ENCODE results near the gene STOML2.

Gene STOML2

DNA sequence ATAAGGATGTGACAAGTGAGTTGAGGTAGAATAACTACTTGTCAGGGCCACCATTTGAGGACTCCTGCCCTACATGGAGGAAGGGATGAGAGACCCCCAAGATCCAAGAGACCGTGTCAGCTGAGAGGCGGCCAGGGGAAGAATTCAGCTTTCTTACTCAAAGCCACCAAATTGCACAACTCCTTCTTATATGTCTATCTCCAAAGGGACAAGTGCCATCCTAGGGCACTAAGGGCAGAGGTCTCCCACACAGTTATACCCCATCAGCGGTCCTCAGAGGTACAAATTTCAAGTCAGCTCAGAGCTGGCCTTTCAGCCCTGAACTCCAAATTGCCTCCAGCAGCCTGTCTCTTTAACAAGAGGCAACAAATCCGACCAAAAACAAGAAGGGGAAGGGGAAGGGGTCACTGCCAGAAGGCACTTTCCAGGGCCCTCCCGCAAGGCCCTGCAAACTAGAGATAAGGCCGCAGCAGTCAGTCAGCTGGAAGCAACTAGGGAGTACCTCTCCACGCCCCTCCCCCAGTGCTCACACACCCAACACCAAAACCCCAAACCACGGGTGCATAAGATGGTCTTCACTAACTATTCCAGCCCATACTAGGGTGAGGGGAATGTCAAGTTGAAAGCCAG, 6.1 kb upstream of the STOML2 start:
- in situ Hi-C loops (cut with MboI; ENCODE audit: low sequenced_read_pairs) = loop anchor here (25.0 kb wide), 1 partner anchor 447 kb away; the partner anchor contains the start of genes CCL27 and IL11RA

DNA sequence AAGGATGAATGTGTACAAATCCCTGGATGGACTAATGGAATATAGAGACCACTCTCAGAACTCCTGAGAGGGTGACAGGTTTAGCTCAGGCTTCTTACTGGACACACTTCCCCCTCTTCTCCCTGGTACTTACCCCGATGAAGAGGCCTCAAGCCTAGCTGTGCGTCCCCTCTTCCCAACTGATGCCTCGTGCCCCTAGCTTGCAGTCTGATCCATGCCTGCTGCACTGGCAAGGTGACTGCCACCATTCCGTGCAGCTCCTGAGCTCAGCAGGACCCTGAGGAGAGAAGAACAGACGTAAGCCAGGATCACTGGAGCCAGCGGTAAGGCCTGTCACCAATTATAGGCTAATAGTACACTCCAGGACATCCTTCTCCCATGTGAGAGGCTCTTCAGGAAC, 5.5 kb upstream of the STOML2 start:
- in situ Hi-C loops (cut with MboI; ENCODE audit: low sequenced_read_pairs) = loop anchor here (25.0 kb wide), 1 partner anchor 446 kb away; the partner anchor contains the start of genes CCL27 and IL11RA

DNA sequence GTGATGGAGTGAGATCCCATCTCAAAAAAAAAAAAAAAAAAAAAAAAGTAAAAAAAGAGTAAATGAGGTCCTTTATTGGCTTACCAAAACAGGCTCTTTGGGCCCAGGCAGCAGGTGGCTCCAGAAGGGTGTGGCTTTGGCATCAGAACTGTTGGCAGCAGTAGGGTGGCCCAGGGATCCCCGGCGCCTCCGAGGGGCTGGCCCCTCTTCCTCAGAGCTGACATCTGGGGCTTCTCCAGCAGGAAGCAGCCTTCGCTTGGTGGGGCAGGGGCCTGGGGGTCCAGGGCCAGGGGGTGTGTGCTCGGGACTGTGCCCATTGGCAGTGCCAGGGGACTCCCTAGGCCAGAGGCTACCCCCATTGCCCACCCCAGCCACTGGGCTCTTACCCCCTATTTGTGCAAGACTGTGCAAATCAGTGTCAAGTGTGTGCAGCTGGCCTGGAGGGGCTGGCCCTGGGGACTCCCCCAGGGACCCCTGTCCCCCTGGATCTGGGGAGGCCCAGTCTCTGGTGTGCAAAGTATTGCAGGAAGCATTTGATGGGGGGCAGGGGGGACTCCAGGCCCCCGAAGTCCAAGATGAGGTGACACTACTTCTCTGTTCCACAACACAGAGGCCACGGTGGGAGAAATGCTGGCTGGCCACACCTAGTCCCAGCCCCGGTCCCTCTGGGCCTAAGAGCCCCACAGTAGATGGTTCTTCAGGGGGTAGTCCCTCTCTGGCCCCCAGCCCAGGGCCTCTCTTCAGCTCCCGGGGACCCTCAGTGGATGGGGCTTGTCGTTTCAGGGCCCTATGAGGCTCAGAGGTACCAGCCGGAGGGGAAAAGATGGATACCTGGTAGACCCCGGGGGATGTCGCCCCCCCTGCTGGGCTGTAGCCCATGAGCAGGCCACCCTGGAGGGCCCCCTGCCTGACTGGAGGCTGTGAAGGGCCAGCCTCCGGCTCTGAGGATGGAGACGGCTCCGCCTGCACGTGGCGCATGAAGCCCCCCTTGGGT, 4.7 kb upstream of the STOML2 start:
- in situ Hi-C loops (cut with MboI; ENCODE audit: low sequenced_read_pairs) = loop anchor here (25.0 kb wide), 1 partner anchor 445 kb away; the partner anchor contains the start of genes CCL27 and IL11RA

DNA sequence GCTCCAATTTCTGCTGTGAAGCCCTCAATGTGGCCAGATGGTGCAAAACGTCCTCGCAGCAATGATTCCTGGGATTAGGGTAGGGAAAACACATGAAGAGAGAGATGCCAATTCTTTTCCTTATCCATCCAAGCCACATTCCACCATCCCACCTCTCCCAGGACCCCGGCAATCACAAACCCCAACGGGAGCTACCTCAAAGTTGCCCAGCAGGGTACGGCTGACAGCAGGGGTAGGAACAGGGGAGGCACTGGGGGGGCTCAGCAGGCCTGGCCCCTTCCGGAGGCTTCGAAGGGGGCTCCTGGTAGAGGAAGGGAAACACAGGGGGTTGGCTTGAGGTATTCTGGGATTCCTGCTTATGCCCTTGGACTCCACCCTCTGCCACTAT, 3.4 kb upstream of the STOML2 start:
- in situ Hi-C loops (cut with MboI; ENCODE audit: low sequenced_read_pairs) = loop anchor here (25.0 kb wide), 1 partner anchor 444 kb away; the partner anchor contains the start of genes CCL27 and IL11RA

DNA sequence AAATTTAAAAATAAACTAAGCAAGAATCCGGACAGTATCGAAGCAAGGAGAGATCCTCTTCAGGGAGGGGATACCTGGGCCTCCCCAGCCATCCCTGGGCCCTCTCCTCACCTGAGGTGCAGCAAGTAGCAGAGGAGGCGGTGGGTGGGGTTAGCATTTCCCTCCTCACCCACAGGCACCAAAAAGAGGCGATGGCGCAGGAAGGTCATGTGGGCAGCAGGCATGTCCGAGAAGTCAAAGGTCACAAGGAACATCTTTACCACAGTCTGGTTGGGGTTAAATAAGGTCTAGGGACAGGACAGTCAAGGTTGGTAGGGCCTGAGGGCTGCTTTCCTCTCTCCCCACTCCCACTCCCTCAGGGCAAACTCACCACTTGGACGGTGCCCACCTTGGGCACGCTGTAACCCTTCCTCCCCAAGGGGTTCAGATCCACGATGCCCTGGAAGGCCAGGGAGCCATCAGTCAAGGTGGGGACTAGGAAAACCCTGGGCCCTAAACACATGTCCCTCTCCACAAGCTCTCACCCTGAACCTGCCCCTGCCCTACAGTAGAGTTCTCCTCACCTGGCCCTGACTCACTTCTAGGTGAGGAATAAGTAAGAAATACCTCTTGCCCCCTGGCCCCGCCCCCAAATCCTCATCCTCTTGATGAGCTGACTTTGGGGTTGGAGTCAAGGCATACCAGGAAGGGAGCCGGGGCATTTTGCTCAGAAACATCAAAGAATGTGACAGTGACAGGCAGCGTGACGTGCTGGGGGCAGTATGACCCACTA, 2.8 kb upstream of the STOML2 start:
- in situ Hi-C loops (cut with MboI; ENCODE audit: low sequenced_read_pairs) = loop anchor here (25.0 kb wide), 1 partner anchor 443 kb away; the partner anchor contains the start of genes CCL27 and IL11RA

DNA sequence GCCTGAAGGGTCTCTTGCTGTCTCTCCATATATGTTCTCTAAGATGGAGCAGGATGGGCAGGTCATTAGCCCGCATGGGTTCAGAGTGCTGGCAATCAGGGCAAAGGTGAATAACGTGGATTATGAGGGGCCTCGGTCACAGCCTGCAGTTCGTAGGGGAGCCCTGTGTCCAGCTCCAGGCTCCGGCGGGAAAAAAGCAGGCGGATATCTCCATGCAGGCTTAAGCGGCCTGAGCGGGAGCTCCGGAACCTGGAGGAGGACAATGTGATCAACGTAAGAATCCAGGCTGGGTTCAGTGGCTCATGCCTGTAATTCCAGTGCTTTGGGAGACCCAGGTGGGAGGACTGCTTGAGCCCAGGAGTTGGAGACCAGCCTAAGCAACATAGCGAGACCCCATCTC, 2.2 kb upstream of the STOML2 start:
- in situ Hi-C loops (cut with MboI; ENCODE audit: low sequenced_read_pairs) = loop anchor here (25.0 kb wide), 1 partner anchor 443 kb away; the partner anchor contains the start of genes CCL27 and IL11RA

DNA sequence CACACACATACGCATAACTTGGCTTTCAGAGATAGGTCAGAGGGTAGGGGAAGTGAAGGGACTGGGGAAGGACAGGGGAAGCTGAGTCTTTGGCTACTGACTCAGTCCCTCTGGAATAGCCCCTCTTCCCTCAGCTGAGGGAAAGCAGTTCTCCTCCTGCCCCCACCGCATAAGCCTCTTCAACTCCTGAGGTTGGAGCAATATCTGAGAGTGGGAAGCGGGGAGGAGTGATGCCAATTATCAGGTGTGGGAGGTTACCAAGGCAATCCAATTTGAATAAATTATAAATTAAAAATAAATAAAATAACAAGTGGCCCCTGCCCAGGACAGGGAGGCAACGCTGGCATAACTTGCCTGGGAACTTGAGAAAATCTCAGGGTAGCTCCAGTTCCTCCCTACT, 1.7 kb upstream of the STOML2 start:
- in situ Hi-C loops (cut with MboI; ENCODE audit: low sequenced_read_pairs) = loop anchor here (25.0 kb wide), 1 partner anchor 442 kb away; the partner anchor contains the start of genes CCL27 and IL11RA

DNA sequence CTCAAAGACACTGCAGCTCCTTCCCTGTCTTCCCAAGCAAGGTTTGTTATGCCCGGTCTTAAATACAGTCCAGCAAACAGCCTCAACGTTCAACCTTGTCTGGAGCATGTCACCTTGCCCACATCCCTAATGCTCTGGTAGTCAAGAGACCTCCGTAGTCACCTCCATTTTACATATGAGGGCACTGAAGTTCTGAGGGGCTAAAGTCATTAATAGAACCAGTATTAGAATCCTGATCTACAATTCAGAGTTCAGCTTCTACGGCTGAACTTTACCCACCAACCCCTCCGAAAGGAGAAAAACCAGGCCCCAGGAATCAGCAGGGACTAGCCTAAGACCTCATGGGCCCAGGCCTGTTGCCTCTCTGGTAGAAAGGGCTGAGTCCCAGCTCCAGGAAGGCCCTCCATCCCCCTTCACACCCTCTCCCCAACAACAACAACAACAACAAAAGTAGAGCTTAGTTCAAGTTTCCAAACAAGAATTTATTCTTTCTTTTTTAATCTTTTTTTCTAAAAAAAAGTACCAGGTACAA, 795 bp upstream of the STOML2 start:
- in situ Hi-C loops (cut with MboI; ENCODE audit: low sequenced_read_pairs) = loop anchor here (25.0 kb wide), 1 partner anchor 441 kb away; the partner anchor contains the start of genes CCL27 and IL11RA

DNA sequence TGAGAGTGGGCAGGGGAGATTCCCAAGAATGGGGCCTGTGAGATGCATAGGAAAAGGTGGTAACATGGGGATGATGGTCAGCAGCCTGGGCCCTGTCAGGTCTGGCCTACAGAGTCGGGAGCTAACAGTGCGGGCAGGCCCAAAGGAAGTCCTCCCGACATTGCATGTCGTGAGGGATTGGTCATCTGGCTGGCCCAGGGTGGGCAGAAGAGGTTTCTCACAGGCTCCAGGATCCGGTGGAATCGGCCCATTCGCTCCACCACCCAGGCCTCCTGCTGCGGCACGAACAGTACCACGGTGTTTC, 514 bp downstream of the STOML2 start:
- in situ Hi-C loops (cut with MboI; ENCODE audit: low sequenced_read_pairs) = loop anchor here (25.0 kb wide), 1 partner anchor 440 kb away; the partner anchor contains the start of genes CCL27 and IL11RA

DNA sequence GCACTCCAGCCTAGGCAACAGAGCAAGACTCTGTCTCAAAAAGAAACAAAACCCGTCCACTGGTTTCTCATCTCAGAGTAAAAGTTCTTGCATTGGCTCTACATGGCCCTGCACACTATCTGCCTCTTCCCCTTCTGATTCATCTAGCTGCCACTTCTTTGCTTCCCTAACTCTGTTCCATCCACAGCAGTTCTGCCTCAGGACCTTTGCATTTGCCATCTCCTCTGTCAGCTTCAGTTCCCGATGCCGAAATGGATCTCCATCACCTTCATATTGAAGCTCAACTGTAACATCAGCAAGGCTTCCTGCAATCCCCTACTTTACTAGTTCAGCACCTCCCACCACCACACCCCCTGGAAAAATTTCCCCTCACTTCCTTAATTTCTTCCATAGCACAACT, 5.4 kb downstream of the STOML2 start:
- in situ Hi-C loops (cut with MboI; ENCODE audit: low sequenced_read_pairs) = no loop called here

DNA sequence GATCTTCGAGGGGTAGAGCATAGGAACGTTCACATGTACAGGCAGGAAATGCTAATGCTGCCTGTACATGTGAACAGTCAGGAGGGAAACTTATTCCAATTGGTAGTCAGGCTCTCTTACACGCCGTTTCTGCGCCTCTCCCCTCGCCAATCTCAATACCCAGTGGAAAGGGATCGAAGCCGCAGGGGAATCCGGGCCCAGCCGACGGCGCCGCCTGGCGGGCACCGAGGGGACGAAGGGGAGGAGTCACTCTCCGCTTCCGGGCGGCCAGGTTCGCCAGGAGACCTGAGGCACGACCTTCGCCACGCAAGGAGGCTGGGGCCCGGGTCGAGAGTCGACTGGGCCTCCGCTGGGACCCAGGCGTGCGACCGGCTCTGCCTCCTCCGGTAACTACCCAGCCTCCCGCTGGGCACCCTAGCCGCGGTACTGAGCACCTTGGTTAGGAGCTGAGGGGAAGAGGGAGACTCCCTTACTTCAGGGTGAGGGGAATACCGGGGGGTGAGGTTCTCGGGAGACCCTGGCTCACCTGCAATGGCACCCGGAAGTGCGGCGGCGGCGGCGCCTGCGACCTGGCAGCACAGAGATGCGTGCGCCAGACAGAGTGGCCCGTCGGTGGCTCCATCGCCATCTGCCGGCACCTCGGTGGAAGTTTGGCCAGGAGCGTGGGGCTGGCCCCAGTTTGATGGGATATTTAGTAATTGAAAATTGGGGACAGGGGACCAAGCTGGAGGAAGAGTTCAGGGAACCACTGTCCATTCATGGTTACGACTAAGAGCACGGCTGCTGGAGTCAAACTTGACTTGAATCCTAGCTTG, 6.7 kb downstream of the STOML2 start, which contains the start of gene PIGO:
Gene PIGO (minus strand): TSS at position 557 of the 815 bp plus-strand sequence. CDS start 1,026 bp downstream, outside the sequence.
- in situ Hi-C loops (cut with MboI; ENCODE audit: low sequenced_read_pairs) = no loop called here

DNA sequence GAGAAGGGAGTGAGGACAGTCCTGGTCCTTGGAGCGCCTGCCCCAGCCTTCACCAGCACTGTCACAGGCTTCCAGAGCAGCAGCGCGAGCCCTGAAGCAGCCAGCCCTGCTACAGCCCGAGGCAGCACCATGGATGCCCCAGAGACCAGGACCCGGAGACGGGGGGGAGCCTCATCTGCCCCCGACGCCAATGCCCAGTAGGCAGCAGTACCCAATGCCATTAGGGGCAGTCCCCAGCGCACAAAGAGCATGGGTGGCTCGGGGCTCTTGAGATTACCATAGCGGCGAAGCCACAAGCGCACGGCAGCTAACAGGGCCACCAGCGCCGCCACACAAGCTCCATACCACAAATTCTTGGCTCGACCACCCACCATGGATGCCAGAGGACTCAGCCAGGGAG, 11.4 kb downstream of the STOML2 start:
- in situ Hi-C loops (cut with MboI; ENCODE audit: low sequenced_read_pairs) = no loop called here

DNA sequence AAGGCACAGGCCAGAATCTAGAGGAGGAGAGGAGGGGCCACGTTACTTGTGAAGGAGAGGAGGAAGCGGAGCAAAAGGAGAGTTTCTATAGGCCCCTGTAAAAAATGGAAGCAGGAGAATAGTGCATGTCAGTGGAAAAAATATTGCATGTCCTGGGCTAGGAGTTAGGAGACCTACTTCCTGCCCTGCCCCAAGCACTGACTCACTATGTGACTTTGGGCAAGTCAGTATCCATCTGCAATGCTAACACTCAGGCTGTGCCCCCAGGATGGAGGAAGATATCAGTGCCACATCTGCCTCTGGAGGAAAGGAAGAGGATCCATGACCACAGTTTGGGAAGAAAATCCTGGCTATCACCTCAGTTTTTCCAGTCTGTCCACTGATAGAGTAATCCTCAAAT, 13.5 kb downstream of the STOML2 start:
- in situ Hi-C loops (cut with MboI; ENCODE audit: low sequenced_read_pairs) = no loop called here

DNA sequence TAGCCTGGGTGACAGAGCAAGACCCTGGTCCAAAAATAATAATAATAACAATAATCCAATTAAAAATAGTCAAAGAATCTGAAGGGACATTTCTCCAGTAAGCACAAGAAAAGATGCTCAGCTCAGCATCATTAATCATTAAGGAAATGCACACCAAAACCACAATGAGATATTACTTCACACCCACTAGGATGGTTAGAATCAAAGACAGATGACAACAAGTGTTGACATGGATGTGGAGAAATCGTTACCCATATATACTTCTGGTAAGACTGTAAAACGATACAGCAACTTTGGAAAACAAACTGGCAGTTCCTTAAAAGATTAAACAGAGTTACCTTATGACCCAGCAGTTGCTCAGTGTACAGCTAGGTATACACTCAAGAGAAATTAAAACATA, 17.9 kb downstream of the STOML2 start:
- in situ Hi-C loops (cut with MboI; ENCODE audit: low sequenced_read_pairs) = no loop called here

DNA sequence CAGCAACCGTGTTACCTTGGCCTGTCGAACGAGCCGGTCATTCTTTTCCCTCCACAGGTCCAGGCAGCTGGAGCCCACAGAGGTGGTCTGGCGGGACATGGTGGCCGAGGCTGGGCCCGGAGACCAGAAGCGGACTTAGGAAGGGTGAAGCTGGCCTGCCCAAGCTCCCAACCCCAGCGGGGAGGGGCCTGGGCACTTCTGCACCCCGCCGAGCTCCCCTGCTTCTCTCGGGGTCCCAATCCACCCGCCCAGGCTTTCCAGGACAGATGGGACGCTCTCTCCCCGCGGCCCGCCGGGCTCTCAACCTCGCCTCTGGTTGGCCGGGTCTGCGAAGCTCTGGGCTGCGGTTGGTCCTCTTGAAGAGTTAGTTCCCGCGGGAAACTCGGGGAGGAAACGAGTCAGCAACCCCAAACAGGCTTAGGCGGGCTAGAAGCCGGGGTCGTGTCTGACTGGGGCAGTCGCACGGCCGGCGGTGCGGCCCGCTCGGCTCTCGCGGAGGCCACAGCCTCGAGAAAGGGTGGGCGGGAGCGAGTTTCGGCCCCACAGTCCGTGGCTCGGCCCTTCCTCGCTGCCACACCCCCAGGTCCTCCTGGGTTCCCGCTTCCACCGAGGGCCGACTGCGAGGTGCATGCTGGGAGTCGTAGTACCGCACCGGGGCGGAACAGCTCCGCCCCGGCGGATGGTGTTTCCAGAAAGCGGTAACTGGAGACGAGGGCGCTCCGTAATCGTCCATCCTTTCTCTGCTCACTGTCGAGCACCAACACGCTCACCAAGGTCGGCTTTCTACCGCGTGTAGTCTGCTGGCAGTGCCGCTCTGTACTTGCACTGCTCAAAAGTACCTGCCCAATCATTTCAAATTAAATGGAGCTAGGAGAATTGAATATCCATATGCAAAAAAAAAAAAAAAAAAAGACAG, 23.2 kb downstream of the STOML2 start, which contains the start of gene FANCG:
Gene FANCG (minus strand): TSS at position 517 of the 916 bp plus-strand sequence. CDS start 418 bp downstream, at position 99.
- in situ Hi-C loops (cut with MboI; ENCODE audit: low sequenced_read_pairs) = no loop called here

DNA sequence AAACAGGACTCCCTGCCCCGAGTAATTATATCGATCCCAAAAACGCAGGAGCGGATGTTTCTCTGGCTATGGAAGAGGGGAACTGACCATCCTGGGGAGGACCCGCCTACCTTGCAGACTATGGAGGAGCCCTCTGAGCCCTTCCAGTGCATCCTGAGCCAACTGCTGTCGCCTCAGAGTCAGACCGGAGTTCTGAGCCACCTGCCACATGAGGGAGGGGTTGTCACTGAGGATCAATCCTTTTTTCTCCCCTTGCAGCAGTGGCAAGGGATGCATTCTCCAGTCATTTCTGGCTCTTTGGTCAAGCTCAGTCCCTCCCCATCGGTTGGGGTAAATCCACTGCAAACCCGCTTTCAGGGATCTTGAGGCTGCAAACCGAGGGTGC, 23.9 kb downstream of the STOML2 start:
- in situ Hi-C loops (cut with MboI; ENCODE audit: low sequenced_read_pairs) = no loop called here

DNA sequence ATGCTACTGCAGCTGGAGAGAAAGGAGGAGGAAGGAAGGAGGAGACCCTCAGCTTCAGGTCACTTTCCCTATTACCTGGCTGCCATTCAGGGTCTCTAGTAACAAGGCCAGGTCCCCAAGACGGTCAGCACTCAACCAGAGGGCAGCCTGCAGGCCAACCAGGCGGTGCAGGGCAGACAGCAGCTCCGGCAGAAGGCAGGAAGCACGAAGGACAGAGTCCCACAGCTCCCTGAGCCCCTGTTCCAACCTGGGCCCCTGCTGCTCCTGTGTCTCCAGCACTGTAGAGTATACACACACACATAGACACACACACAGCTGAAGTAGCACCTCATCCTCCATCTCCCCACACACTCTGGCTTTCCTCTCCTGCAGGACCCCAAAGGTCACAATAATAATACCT, 24.9 kb downstream of the STOML2 start:
- in situ Hi-C loops (cut with MboI; ENCODE audit: low sequenced_read_pairs) = no loop called here

DNA sequence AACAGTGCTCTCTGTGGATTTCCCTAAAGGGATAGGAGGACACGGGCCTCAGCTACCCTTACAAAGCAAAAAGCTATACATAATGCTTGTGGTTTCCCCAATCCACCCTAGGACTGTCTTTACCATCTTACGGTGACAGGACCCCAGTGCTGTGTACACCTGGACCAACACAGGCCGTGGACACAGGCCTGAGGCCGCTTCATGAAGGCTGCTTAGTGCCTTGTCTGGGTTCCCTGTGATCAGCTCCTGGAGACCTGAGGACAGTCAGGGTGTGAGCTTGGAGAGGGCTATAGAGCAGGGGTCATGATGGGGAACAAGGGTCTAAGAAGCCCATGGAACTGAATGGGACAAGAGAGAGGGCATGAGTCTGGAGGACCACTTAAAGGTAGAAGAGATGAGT, 26.1 kb downstream of the STOML2 start:
- in situ Hi-C loops (cut with MboI; ENCODE audit: low sequenced_read_pairs) = no loop called here
